ENCODE results near the gene KNTC1.
A peak's percentile ranks its signal among the peaks of the same experiment; 100 is the strongest.
"Not testable (repeated sequence)": the region's sequence is repeated elsewhere in the genome, so short reads cannot be mapped to it uniquely, and the experiment has no call there.

Gene KNTC1

GRCh38 chr12:122526683-122527477 is at the start of gene KNTC1, which contains the start of gene RSRC2:
TSS of gene KNTC1 (plus strand) at chr12:122527249. CDS start at chr12:122530064, 2,815 bp downstream.
TSS of gene RSRC2 (minus strand) at chr12:122526936. CDS start at chr12:122526853, 83 bp downstream.
- Histone ChIP-seq H3K79me2 (ENCODE audit: control insufficient read depth, insufficient read depth, low read length, unreplicated experiment) (peaks cover 87% of the 10 kb centered on the region), H3K4me1 (ENCODE audit: control insufficient read depth, insufficient read depth, low read length, unreplicated experiment) (peaks cover 25% of the 10 kb centered on the region), H3K4me3 (ENCODE audit: low read depth, low read length) (peak within 1 kb of the TSS; percentile 98), H3K27ac (ENCODE audit: low read depth, low read length) (peak within 1 kb of the TSS; percentile 97), H3K27me3 (ENCODE audit: insufficient read depth, low read length) (no peaks in the 10 kb centered on the region), H2AFZ (ENCODE audit: low read length, unreplicated experiment) (peak within 1 kb of the TSS; percentile 88), H3K36me3 (ENCODE audit: insufficient read depth, low read length) (peaks cover 39% of the 10 kb centered on the region)

GRCh38 chr12:122480753-122481152 is 46.3 kb upstream of the KNTC1 start:
- no peaks in the 10 kb centered on the region for H3K79me2 ChIP-seq (ENCODE audit: control insufficient read depth, insufficient read depth, low read length, unreplicated experiment)
- no peak overlapping the region for H2AFZ ChIP-seq (ENCODE audit: low read length, unreplicated experiment)
- no peaks in the 10 kb centered on the region for H3K27me3 ChIP-seq (ENCODE audit: insufficient read depth, low read length)
- no peaks in the 10 kb centered on the region for H3K4me1 ChIP-seq (ENCODE audit: control insufficient read depth, insufficient read depth, low read length, unreplicated experiment)
- peaks cover 26% of the 10 kb centered on the region for H3K36me3 ChIP-seq (ENCODE audit: insufficient read depth, low read length)
- no peak overlapping the region for H3K4me3 ChIP-seq (ENCODE audit: low read depth, low read length)
- H3K27ac ChIP-seq (ENCODE audit: low read depth, low read length), result no peak overlapping the region

- Histone ChIP-seq H3K27me3 (ENCODE audit: insufficient read depth, low read length) (no peaks in the 10 kb centered on the region), H3K36me3 (ENCODE audit: insufficient read depth, low read length) (peaks cover 26% of the 10 kb centered on the region), H2AFZ (ENCODE audit: low read length, unreplicated experiment) (no peak overlapping the region), H3K79me2 (ENCODE audit: control insufficient read depth, insufficient read depth, low read length, unreplicated experiment) (no peaks in the 10 kb centered on the region), H3K4me1 (ENCODE audit: control insufficient read depth, insufficient read depth, low read length, unreplicated experiment) (no peaks in the 10 kb centered on the region), H3K4me3 (ENCODE audit: low read depth, low read length) (no peak overlapping the region), H3K27ac (ENCODE audit: low read depth, low read length) (no peak overlapping the region)
Observed at GRCh38 chr12:122481861-122482260, 45.2 kb upstream of the KNTC1 start.

GRCh38 chr12:122483969-122484368 is 43.1 kb upstream of the KNTC1 start:
- Histone ChIP-seq H3K36me3 (ENCODE audit: insufficient read depth, low read length) (peaks cover 29% of the 10 kb centered on the region), H3K4me3 (ENCODE audit: low read depth, low read length) (no peak overlapping the region), H3K79me2 (ENCODE audit: control insufficient read depth, insufficient read depth, low read length, unreplicated experiment) (no peaks in the 10 kb centered on the region), H3K4me1 (ENCODE audit: control insufficient read depth, insufficient read depth, low read length, unreplicated experiment) (no peaks in the 10 kb centered on the region), H2AFZ (ENCODE audit: low read length, unreplicated experiment) (no peak overlapping the region), H3K27me3 (ENCODE audit: insufficient read depth, low read length) (no peaks in the 10 kb centered on the region), H3K27ac (ENCODE audit: low read depth, low read length) (no peak overlapping the region)

- H3K36me3 ChIP-seq (ENCODE audit: insufficient read depth, low read length), result peaks cover 29% of the 10 kb centered on the region
- H3K27me3 ChIP-seq (ENCODE audit: insufficient read depth, low read length); H3K4me1 ChIP-seq (ENCODE audit: control insufficient read depth, insufficient read depth, low read length, unreplicated experiment); H2AFZ ChIP-seq (ENCODE audit: low read length, unreplicated experiment); H3K27ac ChIP-seq (ENCODE audit: low read depth, low read length); H3K4me3 ChIP-seq (ENCODE audit: low read depth, low read length); H3K79me2 ChIP-seq (ENCODE audit: control insufficient read depth, insufficient read depth, low read length, unreplicated experiment): not testable (repeated sequence)
Observed at GRCh38 chr12:122484385-122484784, 42.7 kb upstream of the KNTC1 start.

GRCh38 chr12:122486360-122486759 is 40.7 kb upstream of the KNTC1 start:
- H3K36me3 ChIP-seq (ENCODE audit: insufficient read depth, low read length), result peaks cover 30% of the 10 kb centered on the region
- not testable (repeated sequence) for H3K79me2 ChIP-seq (ENCODE audit: control insufficient read depth, insufficient read depth, low read length, unreplicated experiment); H3K4me1 ChIP-seq (ENCODE audit: control insufficient read depth, insufficient read depth, low read length, unreplicated experiment); H3K27me3 ChIP-seq (ENCODE audit: insufficient read depth, low read length); H3K27ac ChIP-seq (ENCODE audit: low read depth, low read length); H3K4me3 ChIP-seq (ENCODE audit: low read depth, low read length); H2AFZ ChIP-seq (ENCODE audit: low read length, unreplicated experiment)

- Histone ChIP-seq H3K27ac (ENCODE audit: low read depth, low read length) (no peak overlapping the region), H3K79me2 (ENCODE audit: control insufficient read depth, insufficient read depth, low read length, unreplicated experiment) (peaks cover 2% of the 10 kb centered on the region), H3K27me3 (ENCODE audit: insufficient read depth, low read length) (no peaks in the 10 kb centered on the region), H3K4me3 (ENCODE audit: low read depth, low read length) (no peak overlapping the region), H2AFZ (ENCODE audit: low read length, unreplicated experiment) (no peak overlapping the region), H3K4me1 (ENCODE audit: control insufficient read depth, insufficient read depth, low read length, unreplicated experiment) (no peaks in the 10 kb centered on the region), H3K36me3 (ENCODE audit: insufficient read depth, low read length) (peaks cover 28% of the 10 kb centered on the region)
Observed at GRCh38 chr12:122486805-122487426, 40.1 kb upstream of the KNTC1 start.

GRCh38 chr12:122487807-122488206 is 39.2 kb upstream of the KNTC1 start:
- H3K79me2 ChIP-seq (ENCODE audit: control insufficient read depth, insufficient read depth, low read length, unreplicated experiment); H2AFZ ChIP-seq (ENCODE audit: low read length, unreplicated experiment); H3K27me3 ChIP-seq (ENCODE audit: insufficient read depth, low read length); H3K4me3 ChIP-seq (ENCODE audit: low read depth, low read length); H3K27ac ChIP-seq (ENCODE audit: low read depth, low read length); H3K4me1 ChIP-seq (ENCODE audit: control insufficient read depth, insufficient read depth, low read length, unreplicated experiment): not testable (repeated sequence)
- H3K36me3 ChIP-seq (ENCODE audit: insufficient read depth, low read length), result peaks cover 33% of the 10 kb centered on the region

- peaks cover 35% of the 10 kb centered on the region for H3K36me3 ChIP-seq (ENCODE audit: insufficient read depth, low read length)
- H2AFZ ChIP-seq (ENCODE audit: low read length, unreplicated experiment), result no peak overlapping the region
- H3K79me2 ChIP-seq (ENCODE audit: control insufficient read depth, insufficient read depth, low read length, unreplicated experiment), result peaks cover 9% of the 10 kb centered on the region
- H3K4me1 ChIP-seq (ENCODE audit: control insufficient read depth, insufficient read depth, low read length, unreplicated experiment), result no peaks in the 10 kb centered on the region
- H3K27me3 ChIP-seq (ENCODE audit: insufficient read depth, low read length), result no peaks in the 10 kb centered on the region
- H3K27ac ChIP-seq (ENCODE audit: low read depth, low read length), result no peak overlapping the region
- H3K4me3 ChIP-seq (ENCODE audit: low read depth, low read length), result no peak overlapping the region
Observed at GRCh38 chr12:122489038-122489437, 38.0 kb upstream of the KNTC1 start.

- H3K4me3 ChIP-seq (ENCODE audit: low read depth, low read length), result no peak overlapping the region
- H3K36me3 ChIP-seq (ENCODE audit: insufficient read depth, low read length), result peaks cover 39% of the 10 kb centered on the region
- H3K4me1 ChIP-seq (ENCODE audit: control insufficient read depth, insufficient read depth, low read length, unreplicated experiment), result no peaks in the 10 kb centered on the region
- H3K27ac ChIP-seq (ENCODE audit: low read depth, low read length), result no peak overlapping the region
- H2AFZ ChIP-seq (ENCODE audit: low read length, unreplicated experiment), result no peak overlapping the region
- peaks cover 27% of the 10 kb centered on the region for H3K79me2 ChIP-seq (ENCODE audit: control insufficient read depth, insufficient read depth, low read length, unreplicated experiment)
- H3K27me3 ChIP-seq (ENCODE audit: insufficient read depth, low read length), result no peaks in the 10 kb centered on the region
Observed at GRCh38 chr12:122491991-122492390, 35.1 kb upstream of the KNTC1 start.

- not testable (repeated sequence) for H3K27ac ChIP-seq (ENCODE audit: low read depth, low read length); H3K27me3 ChIP-seq (ENCODE audit: insufficient read depth, low read length); H2AFZ ChIP-seq (ENCODE audit: low read length, unreplicated experiment); H3K4me3 ChIP-seq (ENCODE audit: low read depth, low read length); H3K4me1 ChIP-seq (ENCODE audit: control insufficient read depth, insufficient read depth, low read length, unreplicated experiment)
- peaks cover 37% of the 10 kb centered on the region for H3K36me3 ChIP-seq (ENCODE audit: insufficient read depth, low read length)
- H3K79me2 ChIP-seq (ENCODE audit: control insufficient read depth, insufficient read depth, low read length, unreplicated experiment), result peaks cover 39% of the 10 kb centered on the region
Observed at GRCh38 chr12:122493222-122493621, 33.8 kb upstream of the KNTC1 start.

Data from ACC112 (cell line).